Transverse colon (tissue), 4 donors: Measurements from ENCODE around the gene MROH2A. TPM values are rescaled to one million over a fixed set of nuclear protein-coding genes. Genes with fewer than 3 reads are reported as not detected.

Source experiments
- DNase-seq: peaks from one replicate; pipeline ENCODE4 v3.0.0-alpha.2; 2019
- H3K27ac ChIP-seq, 4 donors: fragments of 200-600 bp; sonication (generic); 2 replicates each; pipeline ENCODE4 v1.5.1; 2016 to 2018; ENCODE audit warnings: inconsistent platforms in 4 of 4
- H3K27me3 ChIP-seq: fragments of 200-600 bp; sonication (generic); 2 replicates; pipeline ENCODE4 v1.5.1; 2017; ENCODE audit warnings: inconsistent platforms
- H3K36me3 ChIP-seq, 4 donors: fragments of 200-600 bp; sonication (generic); 2 replicates each; pipeline ENCODE4 v1.5.1; 2017 to 2019; ENCODE audit warnings: inconsistent platforms in 4 of 4
- H3K4me1 ChIP-seq, 4 donors: fragments of 200-600 bp; sonication (generic); 2 replicates each; pipeline ENCODE4 v1.5.1; 2017 to 2020; ENCODE audit warnings: inconsistent platforms in 4 of 4
- H3K4me3 ChIP-seq, 4 donors: fragments of 200-600 bp; sonication (generic); 1 replicate in 1 of 4; 2 replicates in 3 of 4; pipeline versions ENCODE4 v1.5.1 to v1.6.1; 2017 to 2019; ENCODE audit warnings: inconsistent platforms in 4 of 4
- H3K9me3 ChIP-seq, 2 donors: fragments of 200-600 bp; sonication (generic); 2 replicates each; pipeline ENCODE4 v1.5.1; 2017 to 2019; ENCODE audit warnings: inconsistent platforms in 2 of 2
- EP300 ChIP-seq: sonication (generic); formaldehyde crosslinking; IDR thresholded peaks from one replicate; pipeline ENCODE4 v1.6.1; 2017; ENCODE audit warnings: antibody characterized with exemption, low read depth
- POLR2A ChIP-seq: fragments of 450-650 bp; IDR thresholded peaks from one replicate; pipeline ENCODE4 v1.6.1; 2016; ENCODE audit warnings: antibody characterized with exemption, mild to moderate bottlenecking, moderate library complexity
- POLR2AphosphoS5 ChIP-seq, 3 donors: sonication (generic); formaldehyde crosslinking; IDR thresholded peaks; one replicate each; pipeline ENCODE4 v1.6.1; 2016; ENCODE audit warnings: antibody characterized with exemption in 3 of 3
- WGBS, 2 donors: methylation state at CpG; one replicate each; pipeline ENCODE4 v1.1.5; 2018; ENCODE audit warnings: low coverage in 1 of 2; 5-methylcytosine and 5-hydroxymethylcytosine counted together
- in situ Hi-C, 4 donors: fragments of 200-750 bp; cut with MboI; loops; one replicate each; pipeline versions ENCODE4 v1.15.0 to v1.15.1; 2017; ENCODE audit warnings: low sequenced_read_pairs in 3 of 4, low pct_ligation_motif_present in 1 of 4, low pct_unique_long_range_greater_than_20kb in 1 of 4
- intact Hi-C: fragments of 100-400 bp; cut with DNase I; formaldehyde crosslinking; loops from one replicate; pipeline ENCODE4 v1.15.1; 2023; ENCODE audit warnings: low total_unique reads
- total RNA-seq, 4 donors: library from RNA; depleted of rRNA; stranded (reverse); fragments of >200 nt; gene quantifications; one replicate each; pipeline ENCODE4 v1.1.0, GENCODE V29; 2016
- TF ChIP-seq, protein P1 (sequence below), 5 experiments: fragments of 200-600 bp in 3 of 5; fragments of 450-650 bp in 2 of 5; sonication (generic) in 3 of 5; IDR thresholded peaks; 1 replicate in 2 of 5; 2 replicates in 3 of 5; pipeline ENCODE4 v1.5.1; 2016 to 2017; ENCODE audit warnings: antibody characterized with exemption in 5 of 5, inconsistent platforms in 3 of 5, mild to moderate bottlenecking in 2 of 5, moderate library complexity in 1 of 5

MROH2A gene
- total RNA-seq, 4 donors from 2014 or later, result 0.14 TPM; not detected in 3

DNA sequence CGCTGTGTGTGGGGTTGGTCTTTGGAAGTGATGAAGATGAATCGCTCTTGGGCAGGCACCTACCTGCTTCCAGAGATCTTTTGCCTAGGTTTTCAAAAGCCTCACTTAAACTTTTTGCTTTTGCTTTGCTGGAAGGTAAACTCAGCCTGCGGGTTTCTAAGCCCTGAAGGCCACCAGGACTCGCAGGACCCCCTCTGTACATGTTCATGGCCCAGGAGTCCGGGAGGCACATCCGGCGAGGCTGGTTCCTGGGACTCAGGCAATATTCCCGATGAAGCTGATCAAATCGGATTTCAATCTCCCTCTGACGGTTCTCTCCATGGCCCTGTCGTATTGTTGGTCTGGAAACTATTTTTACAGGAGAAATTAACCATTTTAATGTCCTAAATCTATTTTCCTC, 63.1 kb downstream of the MROH2A start:
- DNase-seq, result no peak
- 89 to 97% methylated on average over 7 to 11 of the region's 11 CpGs for WGBS, 2 donors
- H3K9me3 ChIP-seq, result no peaks in the 10 kb centered on the region
- in situ Hi-C loops (loop anchor here in 1 of 4 donors (25.0 kb wide), 1 partner anchor 379 kb away; no protein-coding TSS in a partner anchor), intact Hi-C loops (no loop called here)
- TF ChIP-seq, protein P1, sequence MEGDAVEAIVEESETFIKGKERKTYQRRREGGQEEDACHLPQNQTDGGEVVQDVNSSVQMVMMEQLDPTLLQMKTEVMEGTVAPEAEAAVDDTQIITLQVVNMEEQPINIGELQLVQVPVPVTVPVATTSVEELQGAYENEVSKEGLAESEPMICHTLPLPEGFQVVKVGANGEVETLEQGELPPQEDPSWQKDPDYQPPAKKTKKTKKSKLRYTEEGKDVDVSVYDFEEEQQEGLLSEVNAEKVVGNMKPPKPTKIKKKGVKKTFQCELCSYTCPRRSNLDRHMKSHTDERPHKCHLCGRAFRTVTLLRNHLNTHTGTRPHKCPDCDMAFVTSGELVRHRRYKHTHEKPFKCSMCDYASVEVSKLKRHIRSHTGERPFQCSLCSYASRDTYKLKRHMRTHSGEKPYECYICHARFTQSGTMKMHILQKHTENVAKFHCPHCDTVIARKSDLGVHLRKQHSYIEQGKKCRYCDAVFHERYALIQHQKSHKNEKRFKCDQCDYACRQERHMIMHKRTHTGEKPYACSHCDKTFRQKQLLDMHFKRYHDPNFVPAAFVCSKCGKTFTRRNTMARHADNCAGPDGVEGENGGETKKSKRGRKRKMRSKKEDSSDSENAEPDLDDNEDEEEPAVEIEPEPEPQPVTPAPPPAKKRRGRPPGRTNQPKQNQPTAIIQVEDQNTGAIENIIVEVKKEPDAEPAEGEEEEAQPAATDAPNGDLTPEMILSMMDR (IDR thresholded peaks at IDR 0.05), result no peak
- no peak for TF ChIP-seq EP300
- TF ChIP-seq POLR2A, result no peak
- TF ChIP-seq POLR2AphosphoS5 (IDR thresholded peaks at IDR 0.05), result no peak
- no peak overlapping the region for H3K27ac ChIP-seq
- no peaks in the 10 kb centered on the region for H3K36me3 ChIP-seq
- no peaks in the 10 kb centered on the region for H3K4me1 ChIP-seq
- no peak overlapping the region for H3K4me3 ChIP-seq
- no peaks in the 10 kb centered on the region for H3K27me3 ChIP-seq

- Histone ChIP-seq H3K27me3 (no peaks in the 10 kb centered on the region), H3K27ac (no peak overlapping the region), H3K4me3 (no peak overlapping the region), H3K36me3 (no peaks in the 10 kb centered on the region), H3K4me1 (no peaks in the 10 kb centered on the region), H3K9me3 (no peaks in the 10 kb centered on the region)
- 87 to 90% methylated on average over 12 to 19 of the region's 19 CpGs for WGBS, 2 donors
- intact Hi-C loops (no loop called here), in situ Hi-C loops (loop anchor here in 1 of 4 donors (25.0 kb wide), 1 partner anchor 382 kb away; no protein-coding TSS in a partner anchor)
- TF ChIP-seq, protein P1 (IDR thresholded peaks at IDR 0.05), result no peak
- TF ChIP-seq EP300 (no peak), POLR2A (no peak), POLR2AphosphoS5 (IDR thresholded peaks at IDR 0.05) (no peak)
- DNase-seq, result no peak
Measured at GRCh38 chr2:233844064-233844807, 66.1 kb downstream of the MROH2A start.

- in situ Hi-C loops (loop anchor here in 1 of 4 donors (25.0 kb wide), 1 partner anchor 383 kb away; no protein-coding TSS in a partner anchor), intact Hi-C loops (no loop called here)
- Histone ChIP-seq H3K4me1 (no peaks in the 10 kb centered on the region), H3K4me3 (no peak overlapping the region), H3K9me3 (no peaks in the 10 kb centered on the region), H3K36me3 (no peaks in the 10 kb centered on the region), H3K27ac (no peak overlapping the region), H3K27me3 (no peaks in the 10 kb centered on the region)
- TF ChIP-seq, protein P1 (IDR thresholded peaks at IDR 0.05), result no peak
- no peak for TF ChIP-seq POLR2AphosphoS5 (IDR thresholded peaks at IDR 0.05)
- no peak for TF ChIP-seq EP300
- no peak for TF ChIP-seq POLR2A
- WGBS, 2 donors, result 88 to 96% methylated on average over 3 of the region's 3 CpGs
- no peak for DNase-seq
Measured at GRCh38 chr2:233844836-233845235, 66.7 kb downstream of the MROH2A start.

DNA sequence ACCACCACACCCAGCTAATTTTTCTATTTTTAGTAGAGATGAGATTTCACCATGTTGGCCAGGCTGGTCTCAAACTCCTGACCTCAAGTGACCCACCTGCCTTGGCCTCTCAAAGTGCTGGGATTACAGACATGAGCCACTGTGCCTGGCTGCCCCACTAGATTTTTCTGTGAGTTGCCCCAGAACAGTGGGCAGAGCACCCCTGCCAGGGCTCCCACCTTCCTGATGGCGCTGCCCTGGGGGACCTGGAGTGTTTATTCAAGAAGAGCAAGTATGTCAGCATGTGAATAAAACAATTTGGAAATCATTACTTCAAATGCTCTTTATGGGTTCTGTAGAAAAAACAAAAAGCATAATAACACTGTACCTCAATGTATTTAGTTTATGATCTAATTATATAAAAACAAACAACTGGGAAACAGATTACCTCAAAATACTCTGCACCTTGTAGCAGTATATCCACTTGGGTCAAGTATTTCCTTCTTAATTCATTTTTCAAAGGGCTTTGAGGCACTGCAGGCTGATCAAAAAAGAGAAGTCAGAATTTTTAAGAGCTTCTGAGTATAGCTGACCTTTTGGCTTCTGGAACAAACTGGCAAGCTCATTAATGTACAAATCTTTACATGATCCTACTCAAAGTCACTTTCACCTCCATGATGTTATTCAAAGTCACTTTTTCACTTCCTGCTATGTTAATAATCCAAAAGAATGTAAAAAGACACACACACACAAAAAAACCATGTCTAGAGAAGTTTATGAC, 67.4 kb downstream of the MROH2A start:
- DNase-seq, result no peak
- no peak overlapping the region for H3K27ac ChIP-seq
- H3K36me3 ChIP-seq, result no peaks in the 10 kb centered on the region
- no peaks in the 10 kb centered on the region for H3K4me1 ChIP-seq
- no peaks in the 10 kb centered on the region for H3K9me3 ChIP-seq
- in situ Hi-C loops, result loop anchor here in 1 of 4 donors (25.0 kb wide), 1 partner anchor 383 kb away; no protein-coding TSS in a partner anchor
- 100% methylated on average over 1 of the region's 1 CpG for WGBS, 2 donors
- no peaks in the 10 kb centered on the region for H3K27me3 ChIP-seq
- intact Hi-C loops, result no loop called here
- no peak overlapping the region for H3K4me3 ChIP-seq
- TF ChIP-seq EP300, result no peak
